Tibial nerve (tissue), 4 donors: ENCODE measurements around the gene SPEF2. TPM values are rescaled to one million over a fixed set of nuclear protein-coding genes. Genes with fewer than 3 reads are reported as not detected.

ENCODE experiments used
- DNase-seq, 2 donors: peaks; one replicate each; pipeline ENCODE4 v3.0.0-alpha.2; 2019; ENCODE audit warnings: low spot score in 2 of 2
- H3K27ac ChIP-seq, 4 donors: fragments of 200-600 bp; sonication (generic) in 3 of 4; one replicate each; pipeline ENCODE4 v1.5.1; 2017 to 2019; ENCODE audit warnings: mild to moderate bottlenecking in 1 of 4
- H3K27me3 ChIP-seq, 2 donors: fragments of 200-600 bp; sonication (generic) in 1 of 2; one replicate each; pipeline versions ENCODE4 v1.5.1 to v1.6.0; 2017 to 2019
- H3K36me3 ChIP-seq, 3 donors: fragments of 200-600 bp; sonication (generic); one replicate each; pipeline ENCODE4 v1.5.1; 2018 to 2019
- H3K4me1 ChIP-seq, 4 donors: fragments of 200-600 bp; sonication (generic) in 3 of 4; one replicate each; pipeline ENCODE4 v1.5.1; 2017 to 2019
- H3K4me3 ChIP-seq, 4 donors: fragments of 200-600 bp; sonication (generic) in 3 of 4; one replicate each; pipeline ENCODE4 v1.5.1; 2017 to 2019; ENCODE audit warnings: mild to moderate bottlenecking in 1 of 4, moderate library complexity in 1 of 4
- H3K9me3 ChIP-seq, 4 donors: fragments of 200-600 bp; sonication (generic) in 3 of 4; one replicate each; pipeline ENCODE4 v1.5.1; 2017 to 2019
- CTCF ChIP-seq, 5 experiments: fragments of 200-600 bp in 3 of 5; fragments of 450-650 bp in 2 of 5; sonication (generic) in 3 of 5; IDR thresholded peaks; one replicate each; pipeline ENCODE4 v1.5.1; 2016 to 2019; ENCODE audit warnings: antibody characterized with exemption in 5 of 5, mild to moderate bottlenecking in 3 of 5, moderate library complexity in 2 of 5
- EP300 ChIP-seq, 2 donors: sonication (generic); formaldehyde crosslinking; IDR thresholded peaks; one replicate each; pipeline ENCODE4 v1.6.1; 2017; ENCODE audit warnings: antibody characterized with exemption in 2 of 2, mild to moderate bottlenecking in 1 of 2
- POLR2A ChIP-seq, 2 donors: fragments of 450-650 bp; IDR thresholded peaks; one replicate each; pipeline ENCODE4 v1.6.1; 2017; ENCODE audit warnings: antibody characterized with exemption in 2 of 2, mild to moderate bottlenecking in 2 of 2, moderate library complexity in 2 of 2
- WGBS, 2 donors: methylation state at CpG; one replicate each; pipeline ENCODE4 v1.1.5; 2018; 5-methylcytosine and 5-hydroxymethylcytosine counted together
- total RNA-seq, 4 donors: library from RNA; depleted of rRNA; stranded (reverse); fragments of >200 nt; gene quantifications; one replicate each; pipeline ENCODE4 v1.1.0, GENCODE V29; 2016

Gene SPEF2
- total RNA-seq, 4 donors from 2014 or later: 5.1 to 33.5 (median 17.5) TPM

GRCh38 chr5:35810601-35811000, 192.9 kb downstream of the SPEF2 start:
- no peak for DNase-seq
- no peak overlapping the region for H3K4me3 ChIP-seq
- H3K27me3 ChIP-seq: no peaks in the 10 kb centered on the region
- H3K9me3 ChIP-seq: no peaks in the 10 kb centered on the region
- H3K27ac ChIP-seq: peak overlapping the region in 1 of 4 donors; percentile 12
- H3K36me3 ChIP-seq: peaks cover 0 to 8% (median 0%) of the 10 kb centered on the region in 3 donors
- H3K4me1 ChIP-seq: no peaks in the 10 kb centered on the region
- TF ChIP-seq EP300 (IDR thresholded peaks at IDR 0.05): no peak
- no peak for TF ChIP-seq POLR2A (IDR thresholded peaks at IDR 0.05)
- TF ChIP-seq CTCF (IDR thresholded peaks at IDR 0.05): no peak

GRCh38 chr5:35811108-35811741, 193.6 kb downstream of the SPEF2 start:
- no peak for DNase-seq
- Histone ChIP-seq H3K9me3 (no peaks in the 10 kb centered on the region), H3K4me3 (no peak overlapping the region), H3K36me3 (peaks cover 0 to 8% (median 0%) of the 10 kb centered on the region in 3 donors), H3K4me1 (no peaks in the 10 kb centered on the region), H3K27me3 (no peaks in the 10 kb centered on the region), H3K27ac (peak overlapping the region in 1 of 4 donors; percentile 12)
- 81 to 91% methylated on average over 3 of the region's 3 CpGs for WGBS, 2 donors
- TF ChIP-seq POLR2A (IDR thresholded peaks at IDR 0.05) (no peak), CTCF (IDR thresholded peaks at IDR 0.05) (no peak), EP300 (IDR thresholded peaks at IDR 0.05) (no peak)

- no peaks in the 10 kb centered on the region for H3K4me1 ChIP-seq
- no peak for DNase-seq
- WGBS, 2 donors: 37 to 38% methylated on average over 1 of the region's 1 CpG
- no peak overlapping the region for H3K27ac ChIP-seq
- H3K27me3 ChIP-seq: no peaks in the 10 kb centered on the region
- no peaks in the 10 kb centered on the region for H3K9me3 ChIP-seq
- H3K36me3 ChIP-seq: no peaks in the 10 kb centered on the region
- no peak for TF ChIP-seq POLR2A (IDR thresholded peaks at IDR 0.05)
- TF ChIP-seq EP300 (IDR thresholded peaks at IDR 0.05): no peak
- TF ChIP-seq CTCF (IDR thresholded peaks at IDR 0.05): no peak
- no peak overlapping the region for H3K4me3 ChIP-seq
These were observed 195.9 kb downstream of the SPEF2 start for GRCh38 chr5:35813521-35813920.

GRCh38 chr5:35815089-35815936, 197.7 kb downstream of the SPEF2 start:
- no peak overlapping the region for H3K4me3 ChIP-seq
- H3K4me1 ChIP-seq: no peaks in the 10 kb centered on the region
- WGBS, 2 donors: 83 to 90% methylated on average over 10 of the region's 10 CpGs
- DNase-seq: no peak
- H3K9me3 ChIP-seq: no peaks in the 10 kb centered on the region
- H3K27me3 ChIP-seq: no peaks in the 10 kb centered on the region
- no peak overlapping the region for H3K27ac ChIP-seq
- TF ChIP-seq EP300 (IDR thresholded peaks at IDR 0.05) (no peak), CTCF (IDR thresholded peaks at IDR 0.05) (no peak), POLR2A (IDR thresholded peaks at IDR 0.05) (no peak)
- no peaks in the 10 kb centered on the region for H3K36me3 ChIP-seq

GRCh38 chr5:35816881-35817521, 199.3 kb downstream of the SPEF2 start:
- TF ChIP-seq CTCF (IDR thresholded peaks at IDR 0.05) (no peak), EP300 (IDR thresholded peaks at IDR 0.05) (no peak), POLR2A (IDR thresholded peaks at IDR 0.05) (no peak)
- DNase-seq: no peak
- no peaks in the 10 kb centered on the region for H3K9me3 ChIP-seq
- 64 to 72% methylated on average over 4 of the region's 4 CpGs for WGBS, 2 donors
- no peak overlapping the region for H3K4me3 ChIP-seq
- no peaks in the 10 kb centered on the region for H3K4me1 ChIP-seq
- H3K27ac ChIP-seq: peak overlapping the region in 1 of 4 donors; percentile 8
- H3K36me3 ChIP-seq: no peaks in the 10 kb centered on the region
- no peaks in the 10 kb centered on the region for H3K27me3 ChIP-seq
